Fibroblast of villous mesenchyme (primary cell): ENCODE results near the gene IST1. TPM values are rescaled to one million over a fixed set of nuclear protein-coding genes. Genes with fewer than 3 reads are reported as not detected.

Experiments used
- DNase-seq: peaks from one replicate; pipeline ENCODE4 v3.0.0-alpha.2; 2010; ENCODE audit warnings: low read depth
- H3K4me3 ChIP-seq: 2 replicates; pipeline ENCODE4 v1.5.1; 2011; ENCODE audit warnings: low read depth, mild to moderate bottlenecking, low read length
- total RNA-seq: library from RNA; depleted of rRNA; stranded (reverse); fragments of >200 nt; gene quantifications from 2 replicates; pipeline ENCODE4 v1.2.3, GENCODE V29; 2012
- TF ChIP-seq, protein P1 (sequence below): IDR thresholded peaks from 2 replicates; pipeline ENCODE4 v1.5.1; 2012; ENCODE audit warnings: low read depth, mild to moderate bottlenecking, low read length; ENCODE audit not compliant: insufficient read depth

IST1 gene
- total RNA-seq: 146 and 206 TPM in 2 replicates

DNA sequence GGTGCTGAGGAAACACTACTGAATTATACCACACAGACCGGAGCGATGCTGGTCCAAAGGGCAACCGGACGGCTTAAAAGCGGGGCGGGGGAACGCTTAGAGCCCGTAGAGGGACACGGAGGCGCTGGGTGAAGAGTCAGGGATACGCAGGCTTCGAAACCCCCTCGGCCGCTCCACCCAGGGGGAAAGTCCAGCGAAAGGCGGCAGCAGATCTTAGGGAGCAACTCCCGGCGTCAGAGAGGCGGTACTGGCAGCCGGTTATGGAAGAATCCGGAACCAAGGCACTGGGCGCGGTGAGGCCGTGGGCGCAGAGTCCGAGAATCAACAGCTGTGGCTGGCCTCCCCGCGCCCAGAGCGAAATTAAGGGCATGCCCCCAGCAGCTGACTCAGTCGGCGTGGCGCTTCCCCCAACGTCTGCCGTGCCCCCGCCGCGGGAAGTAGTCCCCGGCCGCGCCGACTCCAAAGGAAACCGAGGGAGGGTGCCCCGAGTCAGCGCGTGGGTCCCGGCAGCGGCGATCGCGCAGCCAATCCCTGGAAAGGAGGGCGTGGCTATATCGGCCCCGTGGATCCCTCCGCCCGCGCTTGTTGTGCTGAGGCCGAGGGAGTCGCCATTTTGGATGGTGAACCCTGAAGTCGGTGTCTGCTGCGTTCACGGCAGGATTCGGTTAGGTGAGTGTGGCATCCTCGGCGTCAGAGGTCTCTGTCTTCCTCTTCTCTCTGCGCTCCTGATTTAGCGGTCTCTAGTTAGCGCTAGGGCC is at the start of gene IST1:
Gene IST1 (plus strand): TSS at position 611 of the 758 bp plus-strand sequence. CDS start 20,110 bp downstream, outside the sequence.
- peak; percentile 99 for DNase-seq
- TF ChIP-seq, protein P1, sequence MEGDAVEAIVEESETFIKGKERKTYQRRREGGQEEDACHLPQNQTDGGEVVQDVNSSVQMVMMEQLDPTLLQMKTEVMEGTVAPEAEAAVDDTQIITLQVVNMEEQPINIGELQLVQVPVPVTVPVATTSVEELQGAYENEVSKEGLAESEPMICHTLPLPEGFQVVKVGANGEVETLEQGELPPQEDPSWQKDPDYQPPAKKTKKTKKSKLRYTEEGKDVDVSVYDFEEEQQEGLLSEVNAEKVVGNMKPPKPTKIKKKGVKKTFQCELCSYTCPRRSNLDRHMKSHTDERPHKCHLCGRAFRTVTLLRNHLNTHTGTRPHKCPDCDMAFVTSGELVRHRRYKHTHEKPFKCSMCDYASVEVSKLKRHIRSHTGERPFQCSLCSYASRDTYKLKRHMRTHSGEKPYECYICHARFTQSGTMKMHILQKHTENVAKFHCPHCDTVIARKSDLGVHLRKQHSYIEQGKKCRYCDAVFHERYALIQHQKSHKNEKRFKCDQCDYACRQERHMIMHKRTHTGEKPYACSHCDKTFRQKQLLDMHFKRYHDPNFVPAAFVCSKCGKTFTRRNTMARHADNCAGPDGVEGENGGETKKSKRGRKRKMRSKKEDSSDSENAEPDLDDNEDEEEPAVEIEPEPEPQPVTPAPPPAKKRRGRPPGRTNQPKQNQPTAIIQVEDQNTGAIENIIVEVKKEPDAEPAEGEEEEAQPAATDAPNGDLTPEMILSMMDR: no peak
- H3K4me3 ChIP-seq: peak within 1 kb of the TSS; percentile 97

DNA sequence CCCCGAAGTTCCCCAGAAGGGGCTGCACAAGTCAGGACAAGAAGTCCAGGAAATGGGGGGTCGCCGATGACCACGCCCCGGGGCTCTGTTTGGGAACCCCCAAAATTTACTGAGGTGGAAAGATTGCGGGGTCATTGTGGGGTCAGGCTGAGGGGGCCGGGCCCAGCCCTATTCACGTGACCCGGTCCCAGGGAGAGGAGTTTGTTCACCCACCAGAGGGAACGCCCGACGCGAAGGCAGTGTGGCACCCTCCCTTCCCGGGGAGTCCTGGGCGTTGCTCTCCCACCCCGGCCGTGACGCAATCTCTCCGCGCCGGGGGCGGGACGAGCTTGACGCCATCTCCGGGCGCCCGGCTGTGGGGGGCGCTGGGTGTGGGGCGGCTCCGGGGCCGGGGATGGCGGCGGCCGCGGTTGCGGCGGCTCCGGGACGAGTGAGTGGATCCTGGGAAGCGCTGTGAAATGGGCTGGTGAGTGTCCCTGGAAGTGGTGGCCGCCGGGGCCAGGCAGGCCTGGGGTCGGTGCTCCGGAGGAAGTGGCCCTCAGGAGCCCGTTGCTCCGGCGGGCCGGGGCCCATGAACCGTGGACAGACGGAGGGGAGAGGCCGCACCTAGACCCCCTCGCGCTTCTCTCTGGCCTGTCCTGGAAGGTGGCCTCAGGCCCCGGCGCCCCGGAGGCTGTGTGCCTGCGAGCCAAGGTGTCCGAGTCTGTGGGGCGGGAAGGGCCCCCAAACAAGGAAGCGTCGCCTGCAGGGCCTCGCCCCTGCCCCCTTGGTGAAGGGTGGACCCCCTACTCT is 49.5 kb upstream of the IST1 start, which contains the start of gene ATXN1L:
Gene ATXN1L (plus strand): TSS at position 338 of the 792 bp plus-strand sequence. CDS start 3,765 bp downstream, outside the sequence.
- TF ChIP-seq, protein P1: no peak
- H3K4me3 ChIP-seq: peak within 1 kb of the TSS; percentile 95
- DNase-seq: peak; percentile 92

DNA sequence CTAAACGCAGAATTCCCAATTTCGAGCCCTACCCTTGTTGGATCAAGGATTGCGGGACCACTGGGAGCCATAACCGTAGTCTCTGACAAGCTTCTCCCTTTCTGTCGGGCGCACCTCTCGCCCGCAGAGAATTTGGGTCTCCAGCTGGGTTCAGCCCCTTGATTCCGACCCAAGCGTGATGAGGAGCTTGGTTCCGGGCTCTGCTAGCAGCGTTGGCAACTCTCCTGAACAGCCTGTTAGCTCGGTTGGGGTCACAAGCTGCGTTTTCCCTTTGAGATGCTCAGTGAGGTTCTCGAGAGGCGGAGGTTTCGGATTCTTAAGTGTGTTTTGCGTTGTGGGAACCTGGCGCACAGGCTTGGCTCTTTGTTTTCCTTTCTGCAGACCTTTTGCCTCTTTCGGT is 48.9 kb upstream of the IST1 start:
- TF ChIP-seq, protein P1: no peak
- H3K4me3 ChIP-seq: peak overlapping the region; percentile 95
- peak; percentile 38 for DNase-seq

DNA sequence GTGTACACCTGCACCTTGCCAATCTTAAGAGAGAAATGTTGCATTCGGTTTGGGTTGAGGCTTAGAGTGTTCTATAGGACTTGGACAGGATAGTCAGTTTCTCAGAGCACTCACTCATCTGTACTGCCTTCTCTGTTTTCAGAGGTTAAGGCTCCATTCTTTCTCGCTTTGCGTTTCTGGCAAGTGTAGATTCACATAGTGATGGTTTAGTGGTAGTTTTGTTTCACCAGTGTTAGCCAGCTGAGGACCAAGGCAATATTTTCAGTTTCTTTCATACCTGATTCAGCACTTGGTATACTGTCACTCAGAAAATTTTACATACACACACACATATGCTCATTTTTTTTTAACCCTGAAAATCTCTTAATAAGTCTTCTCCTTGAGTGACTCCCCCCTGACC is 48.2 kb upstream of the IST1 start:
- DNase-seq: no peak
- TF ChIP-seq, protein P1: no peak
- peak overlapping the region; percentile 95 for H3K4me3 ChIP-seq

DNA sequence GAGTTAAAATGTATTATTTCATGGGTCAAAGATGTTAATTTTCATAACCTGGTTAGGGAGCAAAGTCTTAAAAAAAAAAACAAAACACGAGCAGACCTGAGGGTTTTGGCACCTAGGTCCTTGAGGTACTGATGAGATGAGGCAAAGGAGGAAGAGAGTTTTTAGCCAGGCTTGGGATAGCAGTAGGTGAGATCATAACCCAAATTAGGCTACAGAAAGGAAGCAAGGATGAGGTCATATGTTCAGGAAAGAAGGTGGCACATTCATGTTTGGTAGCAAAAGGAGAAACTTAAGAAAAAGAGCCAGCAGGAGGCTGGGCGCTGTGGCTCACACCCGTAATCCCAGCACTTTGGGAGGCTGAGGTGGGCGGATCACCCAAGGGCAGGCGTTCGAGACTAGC is 46.7 kb upstream of the IST1 start:
- no peak for DNase-seq
- H3K4me3 ChIP-seq: no peak overlapping the region
- TF ChIP-seq, protein P1: no peak

DNA sequence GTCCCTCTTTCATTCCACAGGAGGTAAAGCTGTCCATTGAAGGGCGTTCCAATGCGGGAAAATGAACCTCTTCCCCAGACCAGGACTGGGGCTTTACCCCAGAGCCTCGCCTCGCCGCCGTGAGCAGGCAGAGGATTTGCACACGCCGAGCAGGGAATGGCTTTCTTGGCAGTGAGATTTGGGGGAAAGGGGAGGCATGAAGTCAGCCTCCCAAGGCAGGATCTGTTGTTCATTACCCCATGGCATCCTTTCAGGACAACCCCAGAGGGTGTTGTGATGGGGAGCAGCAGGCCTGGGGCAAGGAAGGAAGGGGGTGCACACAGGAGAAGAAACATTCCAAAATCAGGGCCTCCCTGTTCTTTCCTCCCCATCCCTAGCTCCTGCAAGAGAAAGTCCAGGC is 43.6 kb upstream of the IST1 start:
- TF ChIP-seq, protein P1: no peak
- no peak overlapping the region for H3K4me3 ChIP-seq
- DNase-seq: no peak
